Naive thymus-derived CD4-positive, alpha-beta T cell (primary cell): ENCODE measurements around the gene ITPA. TPM values are rescaled to one million over a fixed set of nuclear protein-coding genes. Genes with fewer than 3 reads are reported as not detected.
A peak's percentile ranks its signal among the peaks of the same experiment; 100 is the strongest.

Source experiments
- ATAC-seq: fragments of 150-1000 bp; cut with Tn5 transposase; 2 replicates; pipeline ENCODE4 v1.10.0; 2021; ENCODE audit warnings: mild to moderate bottlenecking, moderate library complexity
- CTCF ChIA-PET: fragments of 350-600 bp; sonication (Branson Sonifier 250); formaldehyde crosslinking; loops from one replicate; lab custom pipeline; 2021; ENCODE audit warnings: antibody characterized with exemption; lab: Charles Lee
- POLR2A ChIA-PET: fragments of 350-600 bp; sonication (Branson Sonifier 250); formaldehyde crosslinking; loops from one replicate; lab custom pipeline; 2021; ENCODE audit warnings: antibody characterized with exemption, inconsistent platforms; lab: Charles Lee
- DNase-seq, 9 donors: peaks; one replicate each; pipeline versions ENCODE4 v3.0.0 to v3.0.0-alpha.2; 2020 to 2022; ENCODE audit warnings: mixed read lengths in 1 of 9
- H3K27ac ChIP-seq: one replicate; pipeline ENCODE4 v1.7.0; 2013; ENCODE audit warnings: mild to moderate bottlenecking, low read depth, low read length, moderate library complexity
- H3K27me3 ChIP-seq, 2 donors: one replicate each; pipeline ENCODE4 v1.7.0; 2013; ENCODE audit warnings: low read length in 2 of 2, mild to moderate bottlenecking in 2 of 2, moderate library complexity in 2 of 2; ENCODE audit not compliant: control insufficient read depth in 2 of 2, insufficient read depth in 2 of 2
- H3K36me3 ChIP-seq, 3 experiments: 1 replicate in 2 of 3; 2 replicates in 1 of 3; pipeline ENCODE4 v1.7.0; 2013; ENCODE audit warnings: low read length in 3 of 3, mild to moderate bottlenecking in 3 of 3, moderate library complexity in 1 of 3; ENCODE audit not compliant: insufficient read depth in 3 of 3, control insufficient read depth in 2 of 3
- H3K4me1 ChIP-seq, 2 donors: one replicate each; pipeline ENCODE4 v1.7.0; 2013; ENCODE audit warnings: low read length in 2 of 2, mild to moderate bottlenecking in 2 of 2, moderate library complexity in 1 of 2; ENCODE audit not compliant: control insufficient read depth in 2 of 2, insufficient read depth in 2 of 2
- H3K4me3 ChIP-seq: 2 replicates; pipeline ENCODE4 v1.7.0; 2013; ENCODE audit warnings: mild to moderate bottlenecking, low read length
- H3K9me3 ChIP-seq, 3 experiments: 1 replicate in 2 of 3; 2 replicates in 1 of 3; pipeline ENCODE4 v1.7.0; 2013; ENCODE audit warnings: low read length in 3 of 3; ENCODE audit not compliant: control insufficient read depth in 2 of 3
- H3K27ac Mint-ChIP-seq, 9 donors: one replicate each; pipeline ENCODE4 v1.8.0; 2020 to 2022; ENCODE audit warnings: mixed read lengths in 9 of 9, mild to moderate bottlenecking in 8 of 9, moderate library complexity in 5 of 9, inconsistent platforms in 2 of 9
- H3K27me3 Mint-ChIP-seq, 5 donors: one replicate each; pipeline ENCODE4 v1.8.0; 2021 to 2022; ENCODE audit warnings: mixed read lengths in 5 of 5, mild to moderate bottlenecking in 1 of 5
- H3K36me3 Mint-ChIP-seq, 5 donors: one replicate each; pipeline ENCODE4 v1.8.0; 2020 to 2022; ENCODE audit warnings: mixed read lengths in 5 of 5, mild to moderate bottlenecking in 3 of 5, inconsistent platforms in 1 of 5
- H3K4me1 Mint-ChIP-seq, 7 donors: one replicate each; pipeline ENCODE4 v1.8.0; 2020 to 2022; ENCODE audit warnings: mixed read lengths in 7 of 7, mild to moderate bottlenecking in 3 of 7, inconsistent platforms in 1 of 7
- H3K4me3 Mint-ChIP-seq, 10 donors: one replicate each; pipeline ENCODE4 v1.8.0; 2020 to 2022; ENCODE audit warnings: mild to moderate bottlenecking in 10 of 10, mixed read lengths in 10 of 10, moderate library complexity in 6 of 10, inconsistent platforms in 2 of 10
- H3K9me3 Mint-ChIP-seq, 11 donors: one replicate each; pipeline ENCODE4 v1.8.0; 2020 to 2022; ENCODE audit warnings: mixed read lengths in 11 of 11, mild to moderate bottlenecking in 4 of 11, inconsistent platforms in 1 of 11, moderate library complexity in 1 of 11
- intact Hi-C, 2 donors: fragments of 100-400 bp; cut with micrococcal nuclease; formaldehyde crosslinking; loops; one replicate each; pipeline ENCODE4 v1.15.1; 2023
- polyA plus RNA-seq, 2 donors: library from polyadenylated mRNA; unstranded; fragments of 300-500 nt; fragmentation: Illumina TruSeq; gene quantifications; one replicate each; pipeline ENCODE4 v1.2.3, GENCODE V29; 2021
- total RNA-seq, 6 experiments: library from RNA in 5 of 6; stranded (reverse) in 5 of 6; gene quantifications; 1 replicate in 5 of 6; 2 replicates in 1 of 6; pipeline ENCODE4 v1.2.3 and lab custom pipeline; 2021 to 2026

ITPA gene
- total RNA-seq (10 to 100 TPM; 37.7 to 71.2 (median 43.5) TPM), polyA plus RNA-seq (10 to 100 TPM; 50.1 to 62.3 TPM), total RNA-seq (lab: John Stamatoyannopoulos, UW) (22.3 reads per million, percentile 53 among the genes with 10 or more reads in this experiment)

GRCh38 chr20:3209257-3209945, at the start of gene ITPA:
ITPA (plus strand) TSS chr20:3209498; CDS start chr20:3209552, 54 bp downstream.
- H3K27ac Mint-ChIP-seq = peak within 1 kb of the TSS; percentile 85 to 99 (median 94)
- Histone ChIP-seq H3K27ac (peak within 1 kb of the TSS; percentile 85), H3K4me3 (peak within 1 kb of the TSS; percentile 94), H3K4me1 (peaks cover 8 to 14% of the 10 kb centered on the region in 2 donors), H3K27me3 (no peaks in the 10 kb centered on the region), H3K36me3 (peaks cover 0 to 23% (median 0%) of the 10 kb centered on the region in 3 experiments), H3K9me3 (no peaks in the 10 kb centered on the region)
- H3K9me3 Mint-ChIP-seq = no peaks in the 10 kb centered on the region
- peak; percentile 26 to 67 (median 42) for DNase-seq
- ChIA-PET CTCF (interaction anchor here (1.2 to 1.4 kb wide), 2 partner anchors 10 to 92 kb away, joined by 3 read pairs; no protein-coding TSS in a partner anchor), POLR2A (interaction anchor here (0.6 to 2.1 kb wide), 8 partner anchors 10 to 307 kb away, joined by 3 to 7 read pairs (median 4); partner anchors contain the start of genes FASTKD5, LZTS3 and UBOX5)
- peak; percentile 44 for ATAC-seq
- peak within 1 kb of the TSS; percentile 85 to 100 (median 96) for H3K4me3 Mint-ChIP-seq
- peaks cover 0 to 12% (median 6%) of the 10 kb centered on the region in 5 donors for H3K36me3 Mint-ChIP-seq
- no peaks in the 10 kb centered on the region for H3K27me3 Mint-ChIP-seq
- H3K4me1 Mint-ChIP-seq = peaks cover 20 to 38% (median 31%) of the 10 kb centered on the region in 7 donors
- intact Hi-C loops = loop anchor here (1.0 to 10.0 kb wide), 8 partner anchors 36 to 739 kb away; partner anchors contain the start of genes ATRN (in 1 of the 2), DNAAF9 (in 1 of the 2), LZTS3 (in 1 of the 2) and MRPS26 (in 1 of the 2)

- CTCF ChIA-PET = interaction anchor here (0.6 to 1.8 kb wide), 5 partner anchors 9 to 65 kb away, joined by 3 to 8 read pairs (median 4); partner anchors contain the start of gene LZTS3
- Mint-ChIP-seq H3K4me3 (peak overlapping the region in 7 of 10 donors; percentile 21 to 99 (median 41)), H3K4me1 (peaks cover 32 to 51% (median 38%) of the 10 kb centered on the region in 7 donors), H3K36me3 (peaks cover 0 to 5% (median 2%) of the 10 kb centered on the region in 5 donors), H3K27ac (peak overlapping the region in 2 of 9 donors; percentile 8 to 21), H3K27me3 (peaks cover 0 to 4% (median 0%) of the 10 kb centered on the region in 5 donors), H3K9me3 (no peaks in the 10 kb centered on the region)
- ATAC-seq (no peak), DNase-seq (no peak)
- Histone ChIP-seq H3K36me3 (peaks cover 0 to 12% (median 0%) of the 10 kb centered on the region in 3 experiments), H3K4me3 (no peak overlapping the region), H3K27ac (peak overlapping the region; percentile 92), H3K27me3 (no peaks in the 10 kb centered on the region), H3K4me1 (peaks cover 18 to 35% of the 10 kb centered on the region in 2 donors), H3K9me3 (no peaks in the 10 kb centered on the region)
- intact Hi-C loops = no loop called here
- POLR2A ChIA-PET = interaction anchor here (0.6 to 7.4 kb wide), 13 partner anchors 10 to 88 kb away, joined by 3 to 72 read pairs (median 5); partner anchors contain the start of genes ITPA and LZTS3
Measured at GRCh38 chr20:3160418-3160817, 48.9 kb upstream of the ITPA start.

GRCh38 chr20:3161316-3162079, 47.8 kb upstream of the ITPA start:
- DNase-seq (no peak), ATAC-seq (no peak)
- Histone ChIP-seq H3K27ac (no peak overlapping the region), H3K27me3 (no peaks in the 10 kb centered on the region), H3K36me3 (peaks cover 0 to 6% (median 0%) of the 10 kb centered on the region in 3 experiments), H3K4me3 (no peak overlapping the region), H3K4me1 (peaks cover 15 to 27% of the 10 kb centered on the region in 2 donors), H3K9me3 (no peaks in the 10 kb centered on the region)
- Mint-ChIP-seq H3K4me3 (peak overlapping the region in 9 of 10 donors; percentile 17 to 83 (median 47)), H3K36me3 (peaks cover 0 to 5% (median 2%) of the 10 kb centered on the region in 5 donors), H3K4me1 (peaks cover 25 to 40% (median 29%) of the 10 kb centered on the region in 7 donors), H3K27me3 (peaks cover 0 to 7% (median 0%) of the 10 kb centered on the region in 5 donors), H3K27ac (peak overlapping the region in 6 of 9 donors; percentile 21 to 71 (median 48)), H3K9me3 (no peaks in the 10 kb centered on the region)
- intact Hi-C loops = no loop called here
- ChIA-PET POLR2A (interaction anchor here (0.5 to 7.4 kb wide), 4 partner anchors 9 to 68 kb away, joined by 4 to 72 read pairs (median 16); partner anchors contain the start of gene LZTS3), CTCF (interaction anchor here (0.7 kb wide), 1 partner anchor 682 kb away, joined by 3 read pairs; no protein-coding TSS in a partner anchor)

- Histone ChIP-seq H3K4me3 (no peak overlapping the region), H3K27me3 (no peaks in the 10 kb centered on the region), H3K4me1 (peaks cover 9 to 21% of the 10 kb centered on the region in 2 donors), H3K27ac (no peak overlapping the region), H3K9me3 (no peaks in the 10 kb centered on the region), H3K36me3 (peaks cover 0 to 6% (median 0%) of the 10 kb centered on the region in 3 experiments)
- ChIA-PET CTCF (no interaction called here), POLR2A (interaction anchor here (0.9 to 7.4 kb wide), 2 partner anchors 8 to 39 kb away, joined by 4 to 72 read pairs; partner anchors contain the start of gene LZTS3)
- H3K36me3 Mint-ChIP-seq = peaks cover 0 to 5% (median 2%) of the 10 kb centered on the region in 5 donors
- H3K4me3 Mint-ChIP-seq = peak overlapping the region in 2 of 10 donors; percentile 17 to 83
- DNase-seq = no peak
- peaks cover 18 to 33% (median 23%) of the 10 kb centered on the region in 7 donors for H3K4me1 Mint-ChIP-seq
- ATAC-seq = no peak
- intact Hi-C loops = no loop called here
- peaks cover 0 to 7% (median 0%) of the 10 kb centered on the region in 5 donors for H3K27me3 Mint-ChIP-seq
- peak overlapping the region in 1 of 9 donors; percentile 53 for H3K27ac Mint-ChIP-seq
- no peaks in the 10 kb centered on the region for H3K9me3 Mint-ChIP-seq
Measured at GRCh38 chr20:3162080-3162611, 47.2 kb upstream of the ITPA start.

GRCh38 chr20:3163099-3164042, 45.9 kb upstream of the ITPA start:
- ATAC-seq (no peak), DNase-seq (no peak)
- Mint-ChIP-seq H3K4me3 (peak overlapping the region in 4 of 10 donors; percentile 15 to 45 (median 26)), H3K9me3 (no peaks in the 10 kb centered on the region), H3K4me1 (peaks cover 9 to 25% (median 16%) of the 10 kb centered on the region in 7 donors), H3K36me3 (peaks cover 0 to 5% (median 2%) of the 10 kb centered on the region in 5 donors), H3K27ac (peak overlapping the region in 3 of 9 donors; percentile 41 to 52 (median 46)), H3K27me3 (peaks cover 0 to 14% (median under 1%) of the 10 kb centered on the region in 5 donors)
- H3K27me3 ChIP-seq = no peaks in the 10 kb centered on the region
- H3K4me1 ChIP-seq = peaks cover 3 to 11% of the 10 kb centered on the region in 2 donors
- no peak overlapping the region for H3K4me3 ChIP-seq
- H3K36me3 ChIP-seq = peaks cover 0 to 6% (median 0%) of the 10 kb centered on the region in 3 experiments
- ChIA-PET POLR2A (interaction anchor here (7.4 kb wide), 1 partner anchor 7 kb away, joined by 72 read pairs; the partner anchor contains the start of gene LZTS3), CTCF (no interaction called here)
- intact Hi-C loops = no loop called here
- H3K9me3 ChIP-seq = no peaks in the 10 kb centered on the region
- no peak overlapping the region for H3K27ac ChIP-seq
